Epithelial cell of proximal tubule (primary cell): ENCODE results near the gene CAPN15. TPM values are rescaled to one million over a fixed set of nuclear protein-coding genes. Genes with fewer than 3 reads are reported as not detected.

ENCODE experiments used
- DNase-seq: peaks from one replicate; pipeline ENCODE4 v3.0.0-alpha.2; 2011; ENCODE audit warnings: low read depth
- H3K4me3 ChIP-seq: 2 replicates; pipeline ENCODE4 v1.5.1; 2011; ENCODE audit warnings: low read depth, mild to moderate bottlenecking, low read length
- total RNA-seq: library from RNA; depleted of rRNA; stranded (reverse); fragments of >200 nt; gene quantifications from 2 replicates; pipeline ENCODE4 v1.2.3, GENCODE V29; 2015
- TF ChIP-seq, protein P1 (sequence below): conservative IDR thresholded peaks from 2 replicates; pipeline ENCODE4 v1.5.1; 2012; ENCODE audit warnings: low read depth, mild to moderate bottlenecking, low read length

CAPN15 gene
- total RNA-seq, 1 donor from 2014 or later, result 54.4 TPM

DNA sequence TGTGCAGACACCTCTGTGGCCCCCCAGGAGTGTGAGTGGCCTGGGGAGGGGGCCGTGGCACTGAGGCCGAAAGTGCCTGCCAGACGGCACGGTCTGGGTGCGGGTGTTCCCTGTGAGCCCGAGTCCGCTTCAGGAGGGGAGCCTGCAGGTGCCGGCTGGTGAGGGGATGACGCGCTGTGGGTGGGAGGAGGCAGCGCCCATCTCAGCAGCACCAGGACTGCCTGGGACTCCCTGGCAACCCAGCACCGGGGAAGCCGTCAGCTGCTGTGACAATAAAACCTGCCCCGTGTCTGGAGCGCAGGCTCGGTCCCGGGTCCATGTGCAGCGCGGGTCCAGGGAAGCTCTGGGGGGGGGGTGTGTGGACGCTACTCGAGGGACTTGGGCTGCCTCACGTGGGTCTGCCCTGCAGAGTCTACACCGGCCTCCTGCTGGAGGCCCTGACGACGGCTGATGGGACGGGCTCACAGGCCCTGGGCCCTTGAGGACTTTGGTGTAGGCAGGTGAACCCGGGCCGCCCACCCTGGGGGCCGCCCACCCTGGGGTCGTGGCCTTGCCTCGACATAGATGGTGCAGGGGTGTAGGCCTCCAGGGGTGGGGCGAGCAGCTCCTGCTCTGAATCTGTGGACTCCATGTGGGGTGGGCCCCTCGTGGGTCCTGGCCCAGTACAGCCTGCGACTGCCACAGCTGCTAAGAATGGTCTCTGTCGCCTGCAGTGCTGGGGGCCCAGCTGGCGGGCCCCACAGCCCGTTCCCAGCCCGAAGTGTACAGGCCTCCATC lies 56.5 kb downstream of the CAPN15 start:
- H3K4me3 ChIP-seq, result no peak overlapping the region
- no peak for DNase-seq
- TF ChIP-seq, protein P1, sequence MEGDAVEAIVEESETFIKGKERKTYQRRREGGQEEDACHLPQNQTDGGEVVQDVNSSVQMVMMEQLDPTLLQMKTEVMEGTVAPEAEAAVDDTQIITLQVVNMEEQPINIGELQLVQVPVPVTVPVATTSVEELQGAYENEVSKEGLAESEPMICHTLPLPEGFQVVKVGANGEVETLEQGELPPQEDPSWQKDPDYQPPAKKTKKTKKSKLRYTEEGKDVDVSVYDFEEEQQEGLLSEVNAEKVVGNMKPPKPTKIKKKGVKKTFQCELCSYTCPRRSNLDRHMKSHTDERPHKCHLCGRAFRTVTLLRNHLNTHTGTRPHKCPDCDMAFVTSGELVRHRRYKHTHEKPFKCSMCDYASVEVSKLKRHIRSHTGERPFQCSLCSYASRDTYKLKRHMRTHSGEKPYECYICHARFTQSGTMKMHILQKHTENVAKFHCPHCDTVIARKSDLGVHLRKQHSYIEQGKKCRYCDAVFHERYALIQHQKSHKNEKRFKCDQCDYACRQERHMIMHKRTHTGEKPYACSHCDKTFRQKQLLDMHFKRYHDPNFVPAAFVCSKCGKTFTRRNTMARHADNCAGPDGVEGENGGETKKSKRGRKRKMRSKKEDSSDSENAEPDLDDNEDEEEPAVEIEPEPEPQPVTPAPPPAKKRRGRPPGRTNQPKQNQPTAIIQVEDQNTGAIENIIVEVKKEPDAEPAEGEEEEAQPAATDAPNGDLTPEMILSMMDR, result no peak

DNA sequence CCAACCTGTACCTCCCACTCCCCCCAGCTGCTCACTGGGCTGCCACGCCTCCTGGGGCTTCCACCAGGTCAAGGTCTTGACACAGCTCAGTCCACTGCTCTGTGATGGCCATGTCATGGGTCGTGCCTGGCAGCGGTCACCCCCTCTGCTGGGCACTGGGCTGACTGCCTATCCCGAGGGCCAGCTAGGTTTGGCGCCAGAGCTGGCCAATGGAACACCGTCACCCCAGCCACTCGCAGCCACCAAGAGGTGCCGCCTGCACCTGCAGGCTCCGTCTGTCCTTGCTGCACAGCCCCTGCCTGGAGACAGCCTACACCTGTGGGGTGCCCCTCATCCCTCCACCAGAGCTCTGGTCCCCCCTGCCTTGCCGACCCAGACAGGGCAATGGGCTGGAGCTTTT lies 57.8 kb downstream of the CAPN15 start:
- H3K4me3 ChIP-seq, result no peak overlapping the region
- no peak for DNase-seq
- TF ChIP-seq, protein P1, result peak; percentile 6

DNA sequence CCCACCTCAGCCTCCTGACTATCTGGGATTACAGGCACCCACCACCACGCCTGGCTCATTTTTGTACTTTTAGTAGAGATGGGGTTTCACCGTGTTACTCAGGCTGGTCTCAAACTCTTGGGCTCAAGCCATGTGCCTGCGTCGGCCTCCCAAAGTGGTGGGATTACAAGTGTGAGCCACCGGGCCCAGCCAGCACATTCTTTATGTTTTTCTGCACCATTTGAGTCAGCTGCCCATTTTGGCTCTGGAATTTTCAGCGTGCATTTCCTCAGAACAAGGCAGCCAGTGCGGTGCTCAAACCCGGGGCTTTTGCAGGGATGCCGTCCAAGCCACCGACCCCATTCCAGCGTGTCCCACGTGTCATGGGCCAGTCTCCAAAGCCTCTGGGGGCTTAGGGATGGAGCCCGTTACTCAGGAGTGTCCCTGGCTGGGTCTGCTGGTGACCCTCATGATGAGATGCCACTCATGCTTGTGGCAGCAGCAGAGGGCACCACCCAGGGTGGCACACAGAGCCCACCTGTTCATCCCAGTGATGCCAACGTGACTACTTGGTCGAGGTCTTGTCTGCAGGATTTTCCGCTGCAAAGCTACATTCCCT lies 58.6 kb downstream of the CAPN15 start:
- TF ChIP-seq, protein P1, result no peak
- H3K4me3 ChIP-seq, result no peak overlapping the region
- no peak for DNase-seq

DNA sequence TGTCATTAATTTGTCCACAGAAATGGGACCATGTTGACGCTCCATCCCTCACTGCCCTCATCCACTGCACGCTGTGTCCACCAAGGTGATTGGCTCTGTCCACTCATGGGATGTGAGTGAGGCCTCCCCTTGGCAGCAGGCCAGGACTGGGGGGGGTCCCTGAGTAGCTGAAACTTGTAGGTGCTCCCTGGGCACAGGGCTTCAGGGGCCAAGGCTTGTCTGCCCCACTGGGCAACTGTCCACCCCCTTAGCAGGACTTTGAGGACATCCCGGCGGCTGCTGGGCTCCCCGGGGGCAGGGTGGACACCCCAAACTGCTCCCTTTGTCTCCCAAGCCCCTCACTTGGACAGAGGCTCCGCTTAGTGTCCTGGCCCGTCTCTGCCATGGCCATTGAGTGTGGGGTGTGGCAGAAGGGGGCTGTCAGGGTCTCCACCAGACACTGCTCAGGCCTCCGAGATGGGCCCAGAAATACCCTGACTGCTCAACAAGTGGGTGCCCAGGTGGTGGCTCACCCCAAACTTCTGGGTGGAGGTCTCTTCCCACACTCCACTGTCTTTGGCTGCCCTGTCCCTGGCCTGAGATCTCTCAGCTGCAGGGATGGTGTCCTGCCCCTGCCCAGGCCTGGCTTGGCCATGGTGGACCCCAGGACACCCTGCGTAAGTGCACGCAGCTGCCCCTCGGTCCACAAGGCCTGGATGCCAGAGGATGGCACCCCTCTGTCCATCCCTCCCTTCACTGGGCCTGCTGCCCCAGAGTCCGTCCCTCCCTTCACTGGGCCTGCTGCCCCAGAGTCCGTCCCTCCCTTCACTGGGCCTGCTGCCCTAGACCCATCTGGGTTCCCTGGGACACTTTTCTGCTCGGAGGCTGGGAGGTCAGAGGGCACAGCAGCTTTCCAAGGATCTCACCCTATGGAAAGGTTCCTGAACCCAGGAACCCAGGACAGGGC lies 59.4 kb downstream of the CAPN15 start:
- no peak for DNase-seq
- no peak overlapping the region for H3K4me3 ChIP-seq
- TF ChIP-seq, protein P1, result no peak

DNA sequence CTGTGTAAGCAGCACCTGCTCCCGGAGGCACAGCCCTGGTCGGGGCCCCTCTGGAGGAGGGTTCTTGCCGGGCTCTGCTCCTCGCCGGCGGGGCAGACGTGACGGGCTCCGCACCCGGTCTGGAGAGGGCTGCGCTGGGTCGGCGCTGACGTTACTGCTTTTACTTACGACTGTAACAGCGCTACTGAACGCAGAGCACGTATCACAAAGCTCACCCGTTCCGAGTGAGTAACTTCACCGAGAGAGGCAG lies 61.1 kb downstream of the CAPN15 start:
- DNase-seq, result no peak
- TF ChIP-seq, protein P1, result no peak
- peak overlapping the region; percentile 76 for H3K4me3 ChIP-seq

DNA sequence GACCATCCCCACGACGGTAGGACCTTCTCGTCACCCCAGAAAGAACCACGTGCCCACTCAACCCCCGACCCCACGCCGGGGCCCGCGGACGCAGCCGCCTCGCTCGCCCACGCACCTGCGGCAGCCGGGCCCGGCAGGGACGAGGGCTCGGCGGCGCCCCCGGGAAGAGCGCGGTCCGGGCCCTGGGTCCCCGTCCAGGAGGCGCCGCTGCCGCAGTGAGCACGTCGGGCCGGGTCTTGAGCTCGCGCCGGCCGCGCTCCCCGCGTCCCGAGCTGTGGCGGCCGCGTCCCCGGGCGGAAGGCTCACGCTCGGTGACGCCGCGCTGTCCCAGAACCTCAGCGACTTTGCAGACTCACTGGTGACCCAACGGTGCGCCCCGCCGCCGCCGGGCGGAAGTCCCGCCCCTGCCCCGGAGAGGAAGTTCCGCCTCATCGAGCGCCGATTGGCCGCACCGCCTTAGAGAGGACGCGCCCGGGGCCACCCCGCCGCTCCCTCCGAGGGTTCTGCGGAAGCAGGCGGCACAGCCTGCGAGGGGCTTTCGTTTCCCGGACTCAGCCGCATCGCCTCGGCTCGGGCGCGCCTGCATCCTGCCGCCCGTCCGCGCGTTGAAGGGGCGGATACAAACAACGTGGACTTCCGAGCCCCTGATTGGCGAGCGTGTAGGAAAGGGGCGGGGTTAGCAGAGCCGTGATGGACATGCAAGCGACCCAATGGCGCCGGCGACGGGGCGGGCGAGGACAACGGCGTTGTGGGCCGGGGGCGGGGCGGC lies 61.6 kb downstream of the CAPN15 start:
- peak overlapping the region; percentile 76 for H3K4me3 ChIP-seq
- DNase-seq, result peak; percentile 52
- TF ChIP-seq, protein P1, result no peak
